ENCODE results near the gene PRICKLE1.

The PRICKLE1 gene

DNA sequence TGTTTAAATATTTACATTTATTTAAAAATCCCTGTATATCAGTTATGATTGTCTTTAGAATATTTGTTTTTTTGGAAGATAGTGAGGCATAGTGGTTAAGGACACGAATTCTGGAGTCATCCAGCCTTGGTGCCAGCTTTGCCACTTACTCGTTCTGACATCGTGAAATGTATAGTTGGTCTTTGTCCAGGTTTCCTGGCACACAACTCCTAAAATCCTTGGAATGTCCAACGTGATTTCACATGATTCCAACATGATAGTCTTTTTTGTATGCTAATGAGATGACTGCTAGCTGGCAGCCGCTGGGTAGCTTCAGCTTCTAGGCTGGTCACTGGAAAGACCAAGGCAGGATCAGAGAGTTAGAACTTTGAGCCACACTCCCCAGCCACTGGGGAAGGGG, 64.8 kb downstream of the PRICKLE1 start:
- TF ChIP-seq CTCF (IDR thresholded peaks at IDR 0.05; ENCODE audit: insufficient read depth, low read depth, low read length, missing control alignments): no peak
- H3K4me3 ChIP-seq (ENCODE audit: low read depth, low read length): no peak overlapping the region
- DNase-seq (ENCODE audit: low read depth): no peak

DNA sequence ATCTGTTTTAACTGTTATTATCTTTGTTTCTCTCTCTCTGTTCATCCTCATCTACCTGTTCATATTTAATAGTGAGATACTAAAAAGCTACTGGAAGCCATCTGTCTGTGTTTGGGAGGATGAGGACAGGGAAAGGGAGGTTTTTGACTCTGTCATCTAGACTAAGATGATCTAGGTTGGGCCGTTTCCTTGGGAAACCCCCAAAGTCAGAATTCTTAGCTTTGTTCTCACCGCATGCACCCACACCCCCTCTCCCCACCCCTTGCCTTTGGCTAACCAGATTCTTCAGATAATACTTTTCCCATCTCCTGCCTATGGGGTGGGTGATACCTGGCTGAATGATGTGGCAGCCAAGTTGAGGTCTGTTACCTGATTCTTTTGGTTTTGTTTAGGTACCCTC, 73.0 kb downstream of the PRICKLE1 start:
- no peak for TF ChIP-seq CTCF (IDR thresholded peaks at IDR 0.05; ENCODE audit: insufficient read depth, low read depth, low read length, missing control alignments)
- peak; percentile 3 for DNase-seq (ENCODE audit: low read depth)
- H3K4me3 ChIP-seq (ENCODE audit: low read depth, low read length): no peak overlapping the region

GRCh38 chr12:42511656-42512055, 77.9 kb downstream of the PRICKLE1 start:
- no peak overlapping the region for H3K4me3 ChIP-seq (ENCODE audit: low read depth, low read length)
- DNase-seq (ENCODE audit: low read depth): no peak
- TF ChIP-seq CTCF (IDR thresholded peaks at IDR 0.05; ENCODE audit: insufficient read depth, low read depth, low read length, missing control alignments): no peak

DNA sequence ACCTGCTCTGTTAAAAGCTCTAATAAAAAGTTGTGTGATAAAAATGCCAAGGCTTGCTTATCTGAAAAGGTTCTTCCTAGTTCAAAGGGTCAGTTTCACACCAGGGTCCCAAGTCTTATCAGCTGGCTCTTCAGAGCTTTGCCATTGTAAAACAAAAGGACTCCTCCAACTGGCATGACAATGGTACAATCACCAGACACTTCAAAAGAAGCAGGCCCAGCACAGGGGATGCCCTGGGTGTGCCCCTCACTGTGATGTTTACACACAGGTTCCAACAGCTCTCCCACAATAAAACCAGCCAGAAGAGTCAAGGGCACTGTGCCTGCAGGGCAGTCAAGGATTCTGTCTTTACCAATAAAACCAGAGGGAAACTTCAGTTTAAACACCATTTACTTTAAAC, 78.7 kb downstream of the PRICKLE1 start:
- TF ChIP-seq CTCF (IDR thresholded peaks at IDR 0.05; ENCODE audit: insufficient read depth, low read depth, low read length, missing control alignments): no peak
- H3K4me3 ChIP-seq (ENCODE audit: low read depth, low read length): no peak overlapping the region
- DNase-seq (ENCODE audit: low read depth): no peak

- H3K4me3 ChIP-seq (ENCODE audit: low read depth, low read length): no peak overlapping the region
- TF ChIP-seq CTCF (IDR thresholded peaks at IDR 0.05; ENCODE audit: insufficient read depth, low read depth, low read length, missing control alignments): no peak
- no peak for DNase-seq (ENCODE audit: low read depth)
Observed at GRCh38 chr12:42508913-42509460, 80.6 kb downstream of the PRICKLE1 start.

DNA sequence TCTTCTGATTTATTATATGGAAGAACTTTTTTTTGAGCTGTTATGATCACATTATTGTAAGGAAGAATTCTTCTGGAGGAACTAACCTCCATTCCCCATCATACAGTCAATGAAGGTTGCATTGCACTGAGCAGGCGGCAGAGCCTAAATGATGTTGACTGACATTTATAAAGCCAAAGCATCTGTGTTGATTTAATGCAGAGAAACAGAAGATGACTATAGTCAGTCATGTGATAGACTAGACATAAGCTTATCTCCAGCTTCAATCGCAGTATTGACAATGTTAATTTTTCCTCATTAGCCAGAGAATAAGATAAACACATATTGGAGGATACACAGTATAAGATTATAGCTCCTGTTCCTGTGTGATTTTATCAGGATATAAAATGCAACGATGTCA, 82.0 kb downstream of the PRICKLE1 start:
- no peak overlapping the region for H3K4me3 ChIP-seq (ENCODE audit: low read depth, low read length)
- no peak for TF ChIP-seq CTCF (IDR thresholded peaks at IDR 0.05; ENCODE audit: insufficient read depth, low read depth, low read length, missing control alignments)
- DNase-seq (ENCODE audit: low read depth): no peak

DNA sequence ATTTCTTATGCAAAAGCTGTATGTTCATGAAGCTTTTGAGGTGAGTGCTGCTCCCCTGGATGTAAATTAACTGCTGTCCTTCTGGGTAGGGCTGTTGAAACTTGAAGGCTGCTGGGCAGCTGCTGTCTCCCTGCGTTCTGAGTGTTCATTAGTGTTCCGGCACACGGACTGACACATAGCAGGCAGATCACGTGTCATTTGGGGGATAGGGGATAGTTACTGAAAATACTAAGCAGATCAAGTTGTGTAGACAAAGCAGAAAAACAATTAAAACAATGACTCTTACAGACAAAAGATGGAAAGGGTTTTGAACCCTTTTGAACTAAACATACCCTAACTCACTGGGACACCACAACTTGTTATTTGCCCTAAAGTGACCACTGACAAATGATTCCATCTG, 82.5 kb downstream of the PRICKLE1 start:
- no peak for DNase-seq (ENCODE audit: low read depth)
- TF ChIP-seq CTCF (IDR thresholded peaks at IDR 0.05; ENCODE audit: insufficient read depth, low read depth, low read length, missing control alignments): no peak
- H3K4me3 ChIP-seq (ENCODE audit: low read depth, low read length): no peak overlapping the region

Data from GM12865 (cell line).